Epithelial cell of esophagus (primary cell): ENCODE measurements around the gene MED20.

ENCODE experiments used
- DNase-seq: peaks from one replicate; pipeline ENCODE4 v3.0.0; 2010; ENCODE audit warnings: low read depth
- H3K4me3 ChIP-seq: 2 replicates; pipeline ENCODE4 v1.5.1; 2011; ENCODE audit warnings: mild to moderate bottlenecking, low read length, control low read depth
- TF ChIP-seq, protein P1 (sequence below): IDR thresholded peaks from 2 replicates; pipeline ENCODE4 v1.5.1; 2011; ENCODE audit warnings: low read depth, mild to moderate bottlenecking, low read length, control low read depth, inconsistent platforms; ENCODE audit not compliant: insufficient read depth; ENCODE audit errors: missing control alignments

MED20 gene

GRCh38 chr6:41922154-41922553 is 1.2 kb upstream of the MED20 start:
- TF ChIP-seq, protein P1, sequence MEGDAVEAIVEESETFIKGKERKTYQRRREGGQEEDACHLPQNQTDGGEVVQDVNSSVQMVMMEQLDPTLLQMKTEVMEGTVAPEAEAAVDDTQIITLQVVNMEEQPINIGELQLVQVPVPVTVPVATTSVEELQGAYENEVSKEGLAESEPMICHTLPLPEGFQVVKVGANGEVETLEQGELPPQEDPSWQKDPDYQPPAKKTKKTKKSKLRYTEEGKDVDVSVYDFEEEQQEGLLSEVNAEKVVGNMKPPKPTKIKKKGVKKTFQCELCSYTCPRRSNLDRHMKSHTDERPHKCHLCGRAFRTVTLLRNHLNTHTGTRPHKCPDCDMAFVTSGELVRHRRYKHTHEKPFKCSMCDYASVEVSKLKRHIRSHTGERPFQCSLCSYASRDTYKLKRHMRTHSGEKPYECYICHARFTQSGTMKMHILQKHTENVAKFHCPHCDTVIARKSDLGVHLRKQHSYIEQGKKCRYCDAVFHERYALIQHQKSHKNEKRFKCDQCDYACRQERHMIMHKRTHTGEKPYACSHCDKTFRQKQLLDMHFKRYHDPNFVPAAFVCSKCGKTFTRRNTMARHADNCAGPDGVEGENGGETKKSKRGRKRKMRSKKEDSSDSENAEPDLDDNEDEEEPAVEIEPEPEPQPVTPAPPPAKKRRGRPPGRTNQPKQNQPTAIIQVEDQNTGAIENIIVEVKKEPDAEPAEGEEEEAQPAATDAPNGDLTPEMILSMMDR, result no peak
- H3K4me3 ChIP-seq, result peak overlapping the region; percentile 97
- DNase-seq, result no peak

DNA sequence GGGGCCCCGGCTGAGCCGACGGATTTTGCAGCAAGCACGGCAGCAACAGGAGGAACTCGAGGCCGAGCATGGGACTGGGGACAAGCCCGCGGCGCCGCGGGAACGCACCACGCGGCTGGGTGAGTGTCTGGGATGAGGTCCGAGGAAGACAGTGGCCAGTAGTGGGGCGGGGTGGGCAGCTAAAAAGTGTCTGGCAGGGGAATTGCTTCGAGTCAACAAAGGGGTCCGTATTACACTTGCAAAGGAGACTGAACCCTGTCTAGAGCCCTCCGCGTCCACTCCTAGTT is 716 bp upstream of the MED20 start:
- TF ChIP-seq, protein P1, result no peak
- DNase-seq, result peak; percentile 24
- H3K4me3 ChIP-seq, result peak overlapping the region; percentile 97

GRCh38 chr6:41917528-41917927 is 3.4 kb downstream of the MED20 start:
- H3K4me3 ChIP-seq, result no peak overlapping the region
- peak; percentile 89 for DNase-seq

DNA sequence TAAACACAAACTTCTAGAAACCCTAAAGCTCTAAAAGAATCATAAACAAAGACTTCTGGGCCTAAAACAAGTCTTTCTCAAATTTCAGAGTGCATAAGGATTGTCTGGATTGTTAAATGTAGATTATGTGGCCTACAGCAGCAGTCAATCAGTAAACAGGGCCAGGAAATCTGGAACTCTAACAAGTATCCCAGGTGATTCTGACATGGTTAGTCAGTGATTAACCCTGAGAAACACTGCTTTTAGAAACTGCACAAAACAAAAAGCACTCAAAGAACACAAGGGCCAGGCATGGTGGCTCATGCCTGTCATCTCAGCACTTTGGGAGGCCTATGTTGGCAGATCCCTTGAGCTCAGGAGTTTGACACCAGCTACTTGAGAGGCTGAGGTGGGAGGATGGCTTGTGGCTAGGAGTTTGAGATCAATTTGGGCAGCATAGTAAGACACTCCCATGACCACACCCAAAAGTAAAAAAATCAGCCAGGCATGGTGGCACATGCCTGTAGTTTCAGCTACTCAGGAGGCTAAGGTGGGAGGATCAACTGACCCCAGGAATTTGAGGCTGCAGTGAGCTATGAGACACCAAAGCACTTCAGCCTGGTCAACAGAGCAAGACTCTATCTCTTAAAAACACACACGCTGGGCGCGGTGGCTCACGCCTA is 5.9 kb downstream of the MED20 start:
- no peak for DNase-seq
- TF ChIP-seq, protein P1, result no peak
- H3K4me3 ChIP-seq, result no peak overlapping the region

More at GRCh38 chr6:41917528-41917927, 3.4 kb downstream of the MED20 start:
- TF ChIP-seq, protein P1, result no peak

- DNase-seq, result no peak
- TF ChIP-seq, protein P1, result no peak
- H3K4me3 ChIP-seq, result no peak overlapping the region
Measured at GRCh38 chr6:41914343-41914742, 6.6 kb downstream of the MED20 start.

DNA sequence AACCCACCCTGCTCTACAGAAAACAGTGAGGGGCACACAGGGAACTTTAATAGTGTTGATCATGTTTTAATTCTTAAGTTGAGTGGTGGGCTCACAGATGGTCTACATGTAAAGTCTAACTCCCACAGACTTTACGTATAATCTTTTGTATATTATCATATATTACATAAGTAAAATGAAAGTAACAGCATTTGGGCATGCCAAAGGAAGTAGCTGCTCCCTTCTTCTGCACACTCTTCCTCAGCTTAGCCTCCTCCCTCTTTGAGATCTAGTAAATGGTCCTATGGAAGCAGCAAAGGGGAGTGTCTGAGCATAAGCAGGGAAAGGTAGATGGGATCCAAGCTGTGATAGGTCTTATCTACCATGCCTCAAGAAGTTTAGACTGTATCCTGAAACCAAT is 11.2 kb downstream of the MED20 start:
- TF ChIP-seq, protein P1, result no peak
- DNase-seq, result no peak

DNA sequence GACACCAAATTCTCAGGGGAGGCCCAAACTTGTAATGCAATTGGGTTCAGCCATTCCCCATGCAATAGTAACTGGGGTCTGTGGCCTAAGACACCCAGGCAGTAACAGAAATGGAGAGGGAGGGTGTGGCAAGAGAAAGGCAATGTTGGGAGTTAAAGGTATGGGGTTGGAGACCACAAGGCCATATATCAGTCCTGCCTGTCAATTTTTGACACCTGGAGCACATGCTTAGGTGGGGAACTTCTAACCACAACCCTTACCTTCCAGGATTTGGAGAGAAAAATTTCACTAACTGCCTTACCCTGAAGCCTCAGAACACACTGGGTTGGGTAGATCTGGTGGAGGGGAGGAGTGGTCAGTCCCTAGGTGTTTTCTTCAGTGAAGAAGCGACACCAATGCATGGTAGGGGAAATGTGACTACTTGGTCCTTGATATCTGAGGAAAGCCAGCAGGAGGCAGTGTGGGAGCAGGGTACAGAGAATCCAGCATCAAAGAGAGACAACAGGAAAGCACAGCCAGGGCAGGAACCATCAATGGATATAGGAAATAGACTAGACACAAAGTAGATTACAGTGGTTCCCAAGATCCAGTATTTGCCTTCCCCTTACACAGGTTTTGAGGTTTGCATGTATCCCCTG is 18.9 kb downstream of the MED20 start:
- no peak overlapping the region for H3K4me3 ChIP-seq
- TF ChIP-seq, protein P1, result peak; percentile 21
- no peak for DNase-seq

More for the DNA sequence above, 11.2 kb downstream of the MED20 start:
- no peak overlapping the region for H3K4me3 ChIP-seq
